Cardiac septum (tissue), 1 donor: Measurements from ENCODE around the gene FGF11. TPM values are rescaled to one million over a fixed set of nuclear protein-coding genes. Genes with fewer than 3 reads are reported as not detected.
"Not testable (repeated sequence)": the region's sequence is repeated elsewhere in the genome, so short reads cannot be mapped to it uniquely, and the experiment has no call there.

Source experiments
- DNase-seq: peaks from one replicate; pipeline ENCODE4 v3.0.0-alpha.2; 2020; ENCODE audit warnings: low spot score
- intact Hi-C: fragments of 100-400 bp; cut with DNase I; formaldehyde crosslinking; loops from one replicate; pipeline ENCODE4 v1.14.0; 2022
- total RNA-seq: library from RNA; stranded (reverse); fragmentation: NEBNext Ultra II Directional; extraction: Animal tissue kit (Norgen Biotek cat#: 25700); gene quantifications from one replicate; pipeline ENCODE4 v1.2.1, GENCODE V29; 2021
- donor health status: DM: no; HTN: no; CAD: no.

Gene FGF11
- total RNA-seq, 1 donor from 2014 or later, result 3.9 TPM

DNA sequence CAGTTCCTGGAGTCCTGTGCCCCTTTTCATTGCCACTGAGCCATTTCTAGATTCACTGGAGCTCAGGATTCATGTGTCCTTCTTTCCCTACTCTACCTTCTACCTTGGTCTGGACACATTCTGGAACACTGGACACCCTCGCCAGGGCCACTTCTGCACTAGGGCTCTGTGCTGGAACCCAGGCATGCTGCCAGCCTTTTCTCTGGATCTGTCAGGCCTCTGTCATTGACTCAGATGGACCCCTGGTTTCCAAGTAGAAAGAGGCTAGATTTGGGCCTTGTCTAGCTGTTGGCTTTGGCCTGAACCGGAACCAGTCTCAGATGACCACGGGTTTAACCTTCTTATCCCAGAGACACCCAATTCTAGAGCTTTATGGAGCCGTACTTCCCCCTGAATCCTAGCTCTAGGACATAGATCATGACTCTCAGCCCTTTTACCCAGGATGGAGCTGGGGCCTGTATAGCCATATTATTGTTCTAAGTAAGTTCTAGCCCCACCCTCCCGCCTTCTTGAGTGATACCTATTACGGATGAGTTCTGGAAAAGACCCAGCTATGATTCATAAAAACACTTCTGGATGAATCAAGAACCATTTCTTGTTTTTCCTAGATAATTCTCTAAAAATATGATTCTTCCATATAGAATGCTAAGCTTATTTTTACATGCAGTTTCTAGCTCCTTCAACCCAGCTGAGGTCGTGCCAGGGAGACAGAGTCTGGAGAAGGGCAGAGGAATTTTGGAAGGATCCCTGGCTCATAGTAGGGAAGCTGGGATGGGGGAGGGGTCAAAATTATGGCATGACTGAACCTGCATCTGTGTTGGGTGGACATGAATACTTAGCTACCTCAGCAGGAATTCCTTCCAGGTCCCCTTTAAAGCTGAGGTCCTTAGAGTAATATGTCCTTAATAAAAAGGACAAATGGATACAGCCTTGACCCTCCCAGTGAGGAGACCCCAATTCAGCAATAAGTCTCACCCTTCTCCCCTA, 4.5 kb downstream of the FGF11 start:
- intact Hi-C loops, result no loop called here
- DNase-seq, result no peak

GRCh38 chr17:7444682-7445618, 5.6 kb downstream of the FGF11 start, which contains the start of gene CHRNB1:
Gene CHRNB1 (plus strand): TSS chr17:7445061. CDS start chr17:7445128, 67 bp downstream.
- DNase-seq, result peak; percentile 89
- intact Hi-C loops, result no loop called here

DNA sequence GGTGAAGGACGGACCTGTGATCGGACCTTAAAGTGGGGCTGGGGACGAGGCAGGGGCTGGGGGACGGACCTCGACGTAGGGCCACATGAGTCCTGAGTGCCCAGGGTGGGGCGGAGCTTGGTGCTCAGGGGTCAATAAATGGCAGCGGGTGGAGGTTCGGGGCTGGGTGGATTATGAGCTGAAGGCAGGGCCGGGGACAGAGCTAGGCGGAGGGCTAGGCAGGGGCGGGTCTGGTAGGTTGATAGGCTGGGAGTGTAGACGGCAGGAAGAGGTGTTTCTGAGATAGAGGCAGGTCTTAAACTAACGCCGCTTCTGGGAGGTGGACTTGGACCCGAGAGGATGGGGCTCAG, 6.3 kb downstream of the FGF11 start:
- no peak for DNase-seq
- intact Hi-C loops, result no loop called here

DNA sequence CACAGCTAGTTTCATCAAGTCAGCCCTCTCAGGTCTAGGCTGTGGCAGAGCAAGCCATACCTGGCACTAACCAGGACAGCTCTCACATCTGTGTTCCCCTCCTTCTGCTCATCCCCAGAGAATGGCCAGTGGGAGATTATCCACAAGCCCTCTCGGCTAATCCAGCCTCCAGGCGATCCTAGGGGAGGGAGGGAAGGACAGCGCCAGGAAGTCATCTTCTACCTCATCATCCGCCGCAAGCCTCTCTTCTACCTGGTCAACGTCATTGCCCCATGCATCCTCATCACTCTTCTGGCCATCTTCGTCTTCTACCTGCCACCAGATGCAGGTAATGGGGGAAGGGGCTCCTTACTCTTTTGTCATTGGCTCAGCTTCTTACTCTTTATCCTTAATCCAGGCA, 9.1 kb downstream of the FGF11 start:
- DNase-seq, result no peak
- intact Hi-C loops, result no loop called here

DNA sequence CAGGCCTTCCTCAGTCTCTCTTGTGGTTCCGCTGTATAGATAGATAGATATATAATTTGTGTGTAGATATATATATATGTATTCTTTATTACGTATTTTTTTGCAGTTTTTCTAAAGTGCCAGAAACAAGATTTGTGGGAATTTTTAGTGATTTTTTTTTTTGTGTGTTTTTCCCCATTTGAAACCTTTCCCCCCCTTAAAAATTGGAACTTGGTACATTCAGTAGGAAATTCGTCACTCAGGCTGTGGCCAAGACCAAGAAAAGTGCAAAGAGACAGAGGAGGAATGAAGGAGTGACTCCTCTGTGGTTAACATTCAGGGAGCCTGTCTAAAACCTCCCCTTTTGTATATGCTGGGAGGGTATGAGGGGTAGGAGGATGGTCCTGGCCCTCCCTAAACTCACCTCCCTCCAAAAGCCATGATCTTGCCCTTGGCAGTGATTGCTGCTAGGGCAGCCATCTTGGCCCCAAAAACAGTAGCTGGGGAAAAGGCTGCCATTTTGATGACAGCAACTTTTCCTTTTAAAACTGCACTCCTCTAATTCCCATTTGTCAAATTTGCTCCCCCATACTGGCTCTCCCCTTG, 20.7 kb downstream of the FGF11 start:
- intact Hi-C loops, result no loop called here

GRCh38 chr17:7460850-7461660, 21.7 kb downstream of the FGF11 start:
- DNase-seq, result no peak
- intact Hi-C loops, result no loop called here

More for the DNA sequence above, 20.7 kb downstream of the FGF11 start:
- DNase-seq, result no peak

- DNase-seq, result no peak
- intact Hi-C loops, result no loop called here
Measured at GRCh38 chr17:7462474-7463371, 23.4 kb downstream of the FGF11 start.

DNA sequence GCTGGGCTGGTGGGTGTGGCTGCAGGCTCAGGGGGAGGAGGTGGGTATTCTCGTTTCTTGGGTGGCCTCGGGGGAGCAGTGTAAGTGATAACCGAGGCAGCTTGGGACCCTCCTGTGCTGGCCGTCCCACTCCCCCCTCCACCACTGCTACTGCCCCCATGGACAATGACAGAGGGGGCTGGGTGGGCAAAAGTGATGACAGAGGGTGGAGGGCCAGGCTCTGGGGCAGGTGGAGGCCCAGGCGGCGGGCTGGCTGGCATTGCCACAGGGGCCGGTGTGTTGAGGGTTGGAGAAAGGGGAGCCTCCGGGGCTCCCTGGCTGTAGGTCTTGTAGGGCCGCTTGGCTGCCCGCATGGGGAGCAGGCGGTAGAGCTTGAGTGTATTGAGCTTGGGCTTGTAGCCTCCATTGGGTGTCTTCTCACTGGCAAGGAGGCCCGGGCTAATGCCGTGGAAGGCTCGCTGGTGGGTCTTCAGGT, 24.1 kb downstream of the FGF11 start:
- intact Hi-C loops, result no loop called here
- DNase-seq, result no peak

GRCh38 chr17:7464081-7464480, 24.8 kb downstream of the FGF11 start:
- no peak for DNase-seq
- intact Hi-C loops, result no loop called here

GRCh38 chr17:7465597-7466275, 26.4 kb downstream of the FGF11 start:
- intact Hi-C loops, result no loop called here
- DNase-seq, result no peak

DNA sequence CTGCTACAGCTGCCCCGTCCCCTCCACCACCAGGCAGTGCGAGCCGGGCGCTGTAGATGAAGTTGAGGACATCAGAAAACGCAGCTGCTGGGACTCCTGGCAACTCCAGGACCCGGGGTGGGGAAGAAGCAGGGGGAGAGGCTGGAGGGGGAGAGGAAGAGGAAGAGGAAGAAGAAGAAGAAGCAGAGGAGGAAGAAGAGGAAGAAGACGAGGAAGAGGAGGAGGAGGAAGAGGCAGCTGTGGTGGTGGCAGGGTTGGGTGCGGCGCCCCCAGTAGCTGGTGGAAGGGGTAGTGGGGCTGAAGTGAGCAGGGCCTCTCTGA, 27.0 kb downstream of the FGF11 start:
- DNase-seq, result no peak
- intact Hi-C loops, result no loop called here

DNA sequence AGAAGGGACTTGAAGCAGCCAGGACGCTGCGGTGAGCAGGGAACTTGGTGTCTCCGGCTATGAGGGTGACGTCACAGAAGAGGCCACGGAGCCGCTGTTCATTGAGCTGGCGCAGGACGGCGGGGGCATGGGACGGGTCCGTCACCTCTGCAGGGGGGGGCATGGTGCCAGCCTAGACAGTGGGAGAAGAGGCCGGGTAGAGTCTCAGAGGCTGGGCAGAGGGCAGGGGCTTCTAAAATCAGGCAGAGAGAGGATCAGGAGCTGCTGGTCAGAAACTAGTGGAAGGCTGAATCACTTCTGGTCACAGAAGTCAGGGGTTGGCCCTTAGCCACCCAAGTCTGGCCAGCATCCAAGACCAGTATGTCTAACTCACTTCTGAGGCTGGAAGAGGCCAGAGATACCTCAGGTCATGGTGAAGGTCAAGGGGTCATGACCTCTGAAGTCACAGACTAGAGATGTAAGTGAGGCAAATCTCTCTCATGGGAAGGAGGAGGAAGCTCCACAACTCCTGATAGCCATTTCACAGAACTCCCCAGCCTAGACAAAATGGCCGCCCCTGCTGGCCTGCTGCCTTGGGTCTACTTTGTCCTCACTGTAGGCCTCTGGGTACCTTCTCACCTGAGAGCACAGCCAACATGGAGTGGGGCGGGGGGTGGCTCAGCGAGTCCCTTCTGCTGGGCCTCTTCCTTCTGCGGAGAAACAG, 27.5 kb downstream of the FGF11 start:
- intact Hi-C loops, result no loop called here
- peak; percentile 84 for DNase-seq

DNA sequence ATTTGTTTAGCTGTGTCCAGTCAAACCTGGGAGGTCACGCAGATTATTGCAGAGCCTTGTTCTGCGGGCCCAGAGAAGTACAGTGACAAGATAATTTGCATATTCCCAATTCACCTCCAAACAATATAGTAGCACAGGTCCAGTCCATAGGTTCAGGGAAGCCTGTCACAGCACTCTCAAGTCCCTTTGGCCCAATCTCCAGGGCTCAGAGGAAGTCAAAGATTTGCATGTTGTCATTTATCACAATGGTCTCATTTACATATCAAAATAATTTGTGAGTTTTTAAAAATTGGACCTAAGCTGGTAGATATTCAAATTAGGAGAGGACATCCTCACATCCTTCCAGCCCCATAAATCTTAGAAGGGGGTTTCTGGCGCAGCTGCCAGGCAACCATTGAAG, 28.2 kb downstream of the FGF11 start:
- DNase-seq, result no peak
- intact Hi-C loops, result no loop called here

DNA sequence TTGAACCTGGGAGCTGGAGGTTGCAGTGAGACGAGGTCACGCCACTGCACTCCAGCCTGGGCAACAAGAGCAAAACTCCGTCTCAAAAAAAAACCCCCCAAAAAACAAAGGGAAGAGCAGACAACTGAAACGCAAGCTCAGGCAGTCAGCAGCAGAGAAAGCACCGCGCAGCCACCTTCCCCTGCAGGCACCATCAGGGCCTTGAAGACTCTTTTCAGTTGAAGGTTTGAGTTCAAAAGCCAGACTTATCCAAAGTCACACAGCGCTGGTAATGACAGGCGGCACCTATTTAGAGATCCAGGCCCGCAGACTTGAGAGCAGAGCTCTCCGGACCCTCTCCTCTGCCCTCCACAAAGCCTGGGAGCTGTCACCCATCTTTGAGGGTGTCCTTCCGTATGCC, 29.0 kb downstream of the FGF11 start:
- intact Hi-C loops, result no loop called here
- DNase-seq, result no peak

DNA sequence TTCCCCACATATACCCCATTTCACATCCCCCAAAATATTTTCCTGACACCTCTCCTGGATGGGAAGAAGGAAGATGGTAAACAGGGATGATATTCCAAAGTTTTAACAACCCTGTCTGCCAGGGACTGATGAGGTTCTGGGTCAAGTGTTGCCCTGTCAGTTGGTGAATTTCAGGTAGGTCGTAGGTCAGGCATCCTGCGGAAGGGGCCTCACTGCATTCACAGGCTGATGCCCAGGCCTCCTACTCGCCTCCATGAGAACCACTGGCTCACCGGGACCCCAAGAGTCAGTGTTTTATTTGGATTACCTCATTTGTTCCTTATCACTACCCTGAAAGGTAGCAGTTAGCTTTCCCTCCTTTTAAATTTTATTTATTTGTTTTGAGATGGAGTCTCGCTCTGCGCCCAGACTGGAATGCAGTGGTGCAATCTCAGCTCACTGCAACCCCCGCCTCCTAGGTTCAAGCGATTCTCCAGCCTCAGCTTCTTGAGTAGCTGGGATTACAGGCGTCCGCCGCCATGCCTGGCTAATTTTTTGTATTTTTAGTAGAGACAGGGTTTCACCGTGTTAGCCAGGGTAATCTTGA, 29.6 kb downstream of the FGF11 start:
- DNase-seq, result no peak
- intact Hi-C loops, result no loop called here

DNA sequence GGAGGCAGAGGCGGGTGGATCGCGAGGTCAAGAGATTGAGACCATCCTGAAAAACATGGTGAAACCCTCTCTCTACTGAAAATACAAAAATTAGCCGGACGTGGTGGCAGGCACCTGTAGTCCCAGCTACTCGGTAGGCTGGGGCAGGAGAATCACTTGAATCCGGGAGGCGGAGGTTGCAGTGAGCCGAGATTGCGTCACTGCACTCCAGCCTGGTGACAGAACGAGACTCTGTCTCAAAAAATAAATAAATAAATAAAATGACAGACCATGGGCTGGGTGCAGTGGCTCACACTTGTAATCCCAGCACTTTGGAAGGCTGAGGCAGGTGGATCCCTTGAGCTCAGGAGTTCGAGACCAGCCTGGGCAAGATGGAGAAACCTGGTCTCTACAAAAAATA, 30.5 kb downstream of the FGF11 start:
- not testable (repeated sequence) for DNase-seq

More for the DNA sequence above, 30.5 kb downstream of the FGF11 start:
- intact Hi-C loops, result not testable (repeated sequence)
